ENCODE measurements around the gene USP2.

USP2 gene

GRCh38 chr11:119376197-119376847 lies 5.2 kb downstream of the USP2 start:
- DNase-seq (ENCODE audit: low spot score), result no peak

GRCh38 chr11:119375337-119376196 lies 5.9 kb downstream of the USP2 start:
- DNase-seq (ENCODE audit: low spot score), result no peak

GRCh38 chr11:119374632-119375336 lies 6.7 kb downstream of the USP2 start:
- DNase-seq (ENCODE audit: low spot score), result no peak

GRCh38 chr11:119373921-119374631 lies 7.4 kb downstream of the USP2 start:
- peak; percentile 72 for DNase-seq (ENCODE audit: low spot score)

- no peak for DNase-seq (ENCODE audit: low spot score)
Observed at GRCh38 chr11:119373059-119373920, 8.2 kb downstream of the USP2 start.

- DNase-seq (ENCODE audit: low spot score), result no peak
Observed at GRCh38 chr11:119372260-119373058, 9.0 kb downstream of the USP2 start.

- no peak for DNase-seq (ENCODE audit: low spot score)
Observed at GRCh38 chr11:119371778-119372182, 9.7 kb downstream of the USP2 start.

- DNase-seq (ENCODE audit: low spot score), result no peak
Observed at GRCh38 chr11:119371067-119371601, 10.4 kb downstream of the USP2 start.

GRCh38 chr11:119370486-119371046 lies 10.9 kb downstream of the USP2 start:
- no peak for DNase-seq (ENCODE audit: low spot score)

GRCh38 chr11:119369132-119369925 lies 12.2 kb downstream of the USP2 start:
- DNase-seq (ENCODE audit: low spot score), result no peak

- DNase-seq (ENCODE audit: low spot score), result no peak
Observed at GRCh38 chr11:119368121-119369034, 13.1 kb downstream of the USP2 start.

GRCh38 chr11:119367661-119368120 lies 13.8 kb downstream of the USP2 start:
- no peak for DNase-seq (ENCODE audit: low spot score)

- DNase-seq (ENCODE audit: low spot score), result no peak
Observed at GRCh38 chr11:119366690-119367620, 14.5 kb downstream of the USP2 start.

- DNase-seq (ENCODE audit: low spot score), result no peak
Observed at GRCh38 chr11:119365071-119365591, 16.4 kb downstream of the USP2 start.

- DNase-seq (ENCODE audit: low spot score), result peak; percentile 94
Observed at GRCh38 chr11:119363851-119364590, 17.5 kb downstream of the USP2 start.

Data from iPS-NIHi11 (cell line).